Ramos (cell line): Measurements from ENCODE around the gene RAD51B.
"Not testable (repeated sequence)": the region's sequence is repeated elsewhere in the genome, so short reads cannot be mapped to it uniquely, and the experiment has no call there.

Experiments used
- in situ Hi-C: fragments of 300-500 bp; cut with MboI; formaldehyde crosslinking; loops from one replicate; pipeline ENCODE4 v1.14.3; 2022; ENCODE audit warnings: low sequenced_read_pairs; ENCODE audit not compliant: unreplicated experiment

The RAD51B gene

GRCh38 chr14:68651652-68652432, 832.3 kb downstream of the RAD51B start:
- in situ Hi-C loops, result no loop called here

- in situ Hi-C loops, result no loop called here
Observed at GRCh38 chr14:68652433-68652690, 832.8 kb downstream of the RAD51B start.

GRCh38 chr14:68653108-68653507, 833.5 kb downstream of the RAD51B start:
- in situ Hi-C loops, result no loop called here

GRCh38 chr14:68653804-68654203, 834.2 kb downstream of the RAD51B start:
- in situ Hi-C loops, result no loop called here

GRCh38 chr14:68654471-68654941, 834.9 kb downstream of the RAD51B start:
- in situ Hi-C loops, result no loop called here

GRCh38 chr14:68655021-68655831, 835.6 kb downstream of the RAD51B start:
- in situ Hi-C loops, result no loop called here

GRCh38 chr14:68655911-68656316, 836.3 kb downstream of the RAD51B start:
- in situ Hi-C loops, result no loop called here

- in situ Hi-C loops, result no loop called here
Observed at GRCh38 chr14:68656452-68656851, 836.9 kb downstream of the RAD51B start.

- in situ Hi-C loops, result no loop called here
Observed at GRCh38 chr14:68657300-68658028, 837.9 kb downstream of the RAD51B start.

GRCh38 chr14:68658029-68658509, 838.5 kb downstream of the RAD51B start:
- in situ Hi-C loops, result no loop called here

GRCh38 chr14:68658943-68659931, 839.7 kb downstream of the RAD51B start:
- in situ Hi-C loops, result no loop called here

- in situ Hi-C loops, result no loop called here
Observed at GRCh38 chr14:68660495-68660894, 840.9 kb downstream of the RAD51B start.

- in situ Hi-C loops, result no loop called here
Observed at GRCh38 chr14:68661226-68662225, 841.9 kb downstream of the RAD51B start.

GRCh38 chr14:68662392-68662791, 842.8 kb downstream of the RAD51B start:
- in situ Hi-C loops, result no loop called here

- in situ Hi-C loops, result not testable (repeated sequence)
Observed at GRCh38 chr14:68662826-68663225, 843.2 kb downstream of the RAD51B start.

GRCh38 chr14:68663385-68664076, 844.0 kb downstream of the RAD51B start:
- in situ Hi-C loops, result no loop called here

- in situ Hi-C loops, result no loop called here
Observed at GRCh38 chr14:68664225-68664681, 844.7 kb downstream of the RAD51B start.

GRCh38 chr14:68665131-68665530, 845.6 kb downstream of the RAD51B start:
- in situ Hi-C loops, result no loop called here
